HEK293 (cell line): ENCODE results near the gene SLC46A1.
A peak's percentile ranks its signal among the peaks of the same experiment; 100 is the strongest.

Experiments used
- CTCF ChIA-PET: fragments of 350-600 bp; formaldehyde crosslinking; extraction: SDS; loops from one replicate; lab custom pipeline; 2021; ENCODE audit warnings: antibody characterized with exemption; lab: Yijun Ruan, JAX
- POLR2A ChIA-PET: fragments of 300-600 bp; formaldehyde crosslinking; extraction: SDS; loops from one replicate; lab custom pipeline; 2020; ENCODE audit warnings: antibody characterized with exemption, inconsistent platforms; lab: Yijun Ruan, JAX
- H3K27ac ChIP-seq: fragments of 200-500 bp; sonication (Bioruptor generic); 2 replicates; pipeline ENCODE4 v1.5.1; 2014; ENCODE audit warnings: low read depth, low read length, control low read depth, inconsistent platforms; ENCODE audit errors: extremely low read depth
- H3K36me3 ChIP-seq, 2 experiments: fragments of 200-500 bp in 1 of 2; sonication (Bioruptor generic) in 1 of 2; 1 replicate in 1 of 2; 2 replicates in 1 of 2; pipeline ENCODE4 v1.5.1; 2014 to 2017; ENCODE audit warnings: inconsistent platforms in 2 of 2, low read length in 2 of 2; ENCODE audit not compliant: control insufficient read depth in 2 of 2, insufficient read depth in 1 of 2
- H3K4me1 ChIP-seq: fragments of 200-500 bp; sonication (Bioruptor generic); 2 replicates; pipeline ENCODE4 v1.5.1; 2014; ENCODE audit warnings: mild to moderate bottlenecking, low read length, inconsistent platforms; ENCODE audit not compliant: control insufficient read depth, insufficient read depth
- H3K4me3 ChIP-seq: 2 replicates; pipeline ENCODE4 v1.5.1; 2011; ENCODE audit warnings: low read depth, mild to moderate bottlenecking, control low read depth, low read length, moderate library complexity
- H3K9me3 ChIP-seq: fragments of 200-500 bp; sonication (Bioruptor generic); 2 replicates; pipeline ENCODE4 v1.5.1; 2014; ENCODE audit warnings: low read depth, low read length, inconsistent platforms; ENCODE audit not compliant: control insufficient read depth, insufficient read depth
- ATF2 ChIP-seq: fragments of 450-650 bp; formaldehyde crosslinking; IDR thresholded peaks from 2 replicates; pipeline ENCODE4 v1.5.1; 2016; ENCODE audit warnings: missing biosample characterization, missing genetic modification characterization, low read depth
- PRDM1 ChIP-seq: fragments of 450-650 bp; formaldehyde crosslinking; IDR thresholded peaks from 2 replicates; pipeline ENCODE4; 2016; ENCODE audit warnings: missing biosample characterization, missing genetic modification characterization
- ZBTB48 ChIP-seq: fragments of 450-650 bp; formaldehyde crosslinking; IDR thresholded peaks from 2 replicates; pipeline ENCODE4 v1.5.1; 2016; ENCODE audit warnings: missing biosample characterization, missing genetic modification characterization
- ZIC2 ChIP-seq: fragments of 450-650 bp; formaldehyde crosslinking; IDR thresholded peaks from 2 replicates; pipeline ENCODE4 v1.5.1; 2016; ENCODE audit warnings: missing biosample characterization, missing genetic modification characterization
- ZNF155 ChIP-seq: fragments of 450-650 bp; formaldehyde crosslinking; IDR thresholded peaks from 2 replicates; pipeline ENCODE4 v1.5.1; 2016; ENCODE audit warnings: missing biosample characterization, missing genetic modification characterization
- ZNF302 ChIP-seq: fragments of 450-650 bp; formaldehyde crosslinking; IDR thresholded peaks from 2 replicates; pipeline ENCODE4 v1.5.1; 2016; ENCODE audit warnings: missing biosample characterization, missing genetic modification characterization, low read depth
- ZNF335 ChIP-seq: fragments of 450-650 bp; formaldehyde crosslinking; conservative IDR thresholded peaks from 2 replicates; pipeline ENCODE4 v1.5.1; 2016; ENCODE audit warnings: missing biosample characterization, missing genetic modification characterization
- ZNF366 ChIP-seq: fragments of 450-650 bp; formaldehyde crosslinking; conservative IDR thresholded peaks from 2 replicates; pipeline ENCODE4 v1.5.1; 2016; ENCODE audit warnings: missing biosample characterization, missing genetic modification characterization
- ZNF394 ChIP-seq: fragments of 450-650 bp; formaldehyde crosslinking; IDR thresholded peaks from 2 replicates; pipeline ENCODE4 v1.5.1; 2016; ENCODE audit warnings: missing biosample characterization, missing genetic modification characterization, mild to moderate bottlenecking, moderate library complexity, borderline replicate concordance
- ZNF580 ChIP-seq: fragments of 450-650 bp; formaldehyde crosslinking; IDR thresholded peaks from 2 replicates; pipeline ENCODE4 v1.5.1; 2016; ENCODE audit warnings: missing biosample characterization, missing genetic modification characterization
- ZNF830 ChIP-seq: fragments of 450-650 bp; IDR thresholded peaks from 2 replicates; pipeline ENCODE4 v1.5.0; 2018; ENCODE audit warnings: missing biosample characterization, missing genetic modification characterization, low read depth, mild to moderate bottlenecking, moderate library complexity
- TF ChIP-seq, protein P1 (sequence below): fragments of 450-650 bp; formaldehyde crosslinking; IDR thresholded peaks from 2 replicates; pipeline ENCODE4 v1.5.1; 2016; ENCODE audit warnings: missing biosample characterization, missing genetic modification characterization

Gene SLC46A1

DNA sequence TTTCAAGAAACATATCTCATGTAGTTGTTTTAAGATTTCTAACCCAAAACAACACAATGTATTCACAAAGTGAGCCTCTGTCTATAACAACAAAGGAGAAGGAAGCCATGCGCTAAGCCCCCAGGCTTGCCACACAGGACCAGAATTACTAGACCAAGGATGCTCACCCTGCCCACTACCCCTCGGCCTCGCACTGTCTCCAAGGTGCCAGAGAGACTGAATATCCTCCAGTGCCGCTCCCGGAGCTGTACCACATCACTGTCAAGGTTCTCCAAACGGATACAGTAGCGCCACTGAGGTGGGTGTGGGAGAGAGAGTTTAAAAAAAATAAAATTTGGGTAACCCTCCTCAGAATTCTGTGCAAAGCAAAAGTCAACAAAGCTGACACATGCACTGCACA, 55.7 kb downstream of the SLC46A1 start:
- CTCF ChIA-PET = interaction anchor here (0.7 to 1.1 kb wide), 2 partner anchors 49 to 66 kb away, joined by 3 to 5 read pairs; no protein-coding TSS in a partner anchor
- POLR2A ChIA-PET = interaction anchor here (0.6 to 1.0 kb wide), 2 partner anchors 14 to 45 kb away, joined by 3 read pairs; partner anchors contain the start of gene TNFAIP1

DNA sequence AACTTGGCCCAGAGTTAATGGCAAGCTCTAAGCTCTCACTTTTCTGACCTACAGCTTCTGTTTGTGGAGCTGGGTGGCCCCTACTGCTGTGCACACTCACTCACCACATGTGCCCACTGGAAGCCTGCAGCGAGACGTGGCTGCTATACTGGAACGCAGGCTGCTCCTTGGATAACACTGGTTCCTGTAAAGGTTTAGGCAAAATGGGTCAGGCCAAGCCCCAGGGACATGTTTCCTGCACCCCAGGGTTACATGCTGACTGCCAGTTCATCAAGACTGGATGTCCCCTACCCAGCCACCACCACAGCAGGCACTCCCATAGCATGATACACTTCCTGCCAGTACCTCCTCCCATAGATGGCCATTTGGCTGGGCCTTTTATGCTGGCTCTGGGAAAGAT, 57.0 kb downstream of the SLC46A1 start:
- H3K27ac ChIP-seq = no peak overlapping the region
- H3K36me3 ChIP-seq = peaks cover 67 to 98% of the 10 kb centered on the region in 2 experiments
- no peaks in the 10 kb centered on the region for H3K9me3 ChIP-seq
- TF ChIP-seq ZNF302 (tag by site-specific recombination) (no peak), ZIC2 (tag by site-specific recombination) (peak; percentile 33; the same call in 1 of the 2 replicates)
- H3K4me1 ChIP-seq = no peaks in the 10 kb centered on the region
- ChIA-PET POLR2A (interaction anchor here (1.3 to 5.9 kb wide), 3 partner anchors 8 to 13 kb away, joined by 3 to 53 read pairs (median 11); partner anchors contain the start of genes IFT20, POLDIP2 and TNFAIP1), CTCF (interaction anchor here (0.6 to 0.7 kb wide), 3 partner anchors 38 to 789 kb away, joined by 3 to 4 read pairs (median 3); no protein-coding TSS in a partner anchor)
- no peak overlapping the region for H3K4me3 ChIP-seq

More for the DNA sequence above, 55.7 kb downstream of the SLC46A1 start:
- Histone ChIP-seq H3K36me3 (peaks cover 79 to 98% of the 10 kb centered on the region in 2 experiments), H3K27ac (no peak overlapping the region), H3K4me1 (no peaks in the 10 kb centered on the region), H3K4me3 (no peak overlapping the region), H3K9me3 (no peaks in the 10 kb centered on the region)
- TF ChIP-seq ZNF580 (tag by site-specific recombination) = no peak

DNA sequence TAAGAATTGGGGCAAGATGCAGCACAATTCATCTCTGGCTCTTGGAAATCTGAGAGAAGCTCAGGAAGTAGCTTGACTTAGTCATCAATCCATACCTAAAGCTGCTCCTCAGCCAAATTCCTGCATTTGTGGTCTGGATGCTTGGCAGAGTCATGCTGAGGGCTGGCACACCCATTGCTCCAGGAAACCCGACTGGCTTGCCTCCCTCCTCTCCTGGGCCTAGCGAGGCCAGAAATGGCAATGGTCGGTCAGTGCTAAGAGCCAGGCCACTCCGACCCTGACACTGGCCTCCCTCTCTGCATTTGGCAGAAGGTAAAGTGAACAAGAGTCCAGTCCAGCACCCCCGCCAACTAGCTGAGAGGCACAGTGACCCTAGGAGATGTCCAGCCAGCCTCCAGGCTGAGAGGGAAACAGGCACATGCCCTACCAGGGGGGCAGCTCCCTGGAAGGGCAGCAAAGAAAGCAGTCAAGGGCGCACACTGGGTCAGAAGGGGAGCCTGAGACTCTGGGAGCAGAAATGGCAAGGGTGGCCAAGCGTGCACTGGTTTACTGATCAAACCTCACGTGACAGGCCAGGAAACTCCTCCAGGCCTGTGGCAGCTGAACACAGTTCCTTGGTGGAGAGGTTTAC, 58.6 kb downstream of the SLC46A1 start:
- CTCF ChIA-PET = interaction anchor here (1.6 to 1.8 kb wide), 2 partner anchors 10 to 12 kb away, joined by 5 to 7 read pairs; partner anchors contain the start of genes IFT20, POLDIP2 and TNFAIP1
- Histone ChIP-seq H3K9me3 (no peaks in the 10 kb centered on the region), H3K4me1 (no peaks in the 10 kb centered on the region), H3K27ac (no peak overlapping the region), H3K36me3 (peaks cover 52 to 99% of the 10 kb centered on the region in 2 experiments), H3K4me3 (no peak overlapping the region)
- peak; percentile 54; the same call in 1 of the 2 replicates for TF ChIP-seq ZNF394
- TF ChIP-seq ZBTB48 (tag by site-specific recombination) = no peak
- TF ChIP-seq PRDM1 = no peak
- no peak for TF ChIP-seq ZNF830 (tag by site-specific recombination)
- no peak for TF ChIP-seq ZNF155
- no peak for TF ChIP-seq ATF2 (tag by site-specific recombination)
- TF ChIP-seq, protein P1, sequence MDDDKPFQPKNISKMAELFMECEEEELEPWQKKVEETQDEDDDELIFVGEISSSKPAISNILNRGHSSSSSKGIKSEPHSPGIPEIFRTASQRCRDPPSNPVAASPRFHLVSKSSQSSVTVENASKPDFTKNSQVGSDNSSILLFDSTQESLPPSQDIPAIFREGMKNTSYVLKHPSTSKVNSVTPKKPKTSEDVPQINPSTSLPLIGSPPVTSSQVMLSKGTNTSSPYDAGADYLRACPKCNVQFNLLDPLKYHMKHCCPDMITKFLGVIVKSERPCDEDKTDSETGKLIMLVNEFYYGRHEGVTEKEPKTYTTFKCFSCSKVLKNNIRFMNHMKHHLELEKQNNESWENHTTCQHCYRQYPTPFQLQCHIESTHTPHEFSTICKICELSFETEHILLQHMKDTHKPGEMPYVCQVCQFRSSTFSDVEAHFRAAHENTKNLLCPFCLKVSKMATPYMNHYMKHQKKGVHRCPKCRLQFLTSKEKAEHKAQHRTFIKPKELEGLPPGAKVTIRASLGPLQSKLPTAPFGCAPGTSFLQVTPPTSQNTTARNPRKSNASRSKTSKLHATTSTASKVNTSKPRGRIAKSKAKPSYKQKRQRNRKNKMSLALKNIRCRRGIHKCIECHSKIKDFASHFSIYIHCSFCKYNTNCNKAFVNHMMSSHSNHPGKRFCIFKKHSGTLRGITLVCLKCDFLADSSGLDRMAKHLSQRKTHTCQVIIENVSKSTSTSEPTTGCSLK (tag by site-specific recombination) = no peak
- TF ChIP-seq ZNF366 (tag by site-specific recombination) = no peak
- no peak for TF ChIP-seq ZNF335
- POLR2A ChIA-PET = interaction anchor here (2.4 to 5.9 kb wide), 3 partner anchors 9 to 12 kb away, joined by 8 to 53 read pairs (median 26); partner anchors contain the start of genes IFT20, POLDIP2 and TNFAIP1
